ENCODE results near the gene SYT2. TPM values are rescaled to one million over a fixed set of nuclear protein-coding genes. Genes with fewer than 3 reads are reported as not detected.
"Not testable (repeated sequence)": the region's sequence is repeated elsewhere in the genome, so short reads cannot be mapped to it uniquely, and the experiment has no call there.

Gene SYT2
- total and polyA plus RNA-seq, 10 of the 15 experiments (the other 5 are each of a cell fraction or from before 2014, with no cell fraction given) = not detected

DNA sequence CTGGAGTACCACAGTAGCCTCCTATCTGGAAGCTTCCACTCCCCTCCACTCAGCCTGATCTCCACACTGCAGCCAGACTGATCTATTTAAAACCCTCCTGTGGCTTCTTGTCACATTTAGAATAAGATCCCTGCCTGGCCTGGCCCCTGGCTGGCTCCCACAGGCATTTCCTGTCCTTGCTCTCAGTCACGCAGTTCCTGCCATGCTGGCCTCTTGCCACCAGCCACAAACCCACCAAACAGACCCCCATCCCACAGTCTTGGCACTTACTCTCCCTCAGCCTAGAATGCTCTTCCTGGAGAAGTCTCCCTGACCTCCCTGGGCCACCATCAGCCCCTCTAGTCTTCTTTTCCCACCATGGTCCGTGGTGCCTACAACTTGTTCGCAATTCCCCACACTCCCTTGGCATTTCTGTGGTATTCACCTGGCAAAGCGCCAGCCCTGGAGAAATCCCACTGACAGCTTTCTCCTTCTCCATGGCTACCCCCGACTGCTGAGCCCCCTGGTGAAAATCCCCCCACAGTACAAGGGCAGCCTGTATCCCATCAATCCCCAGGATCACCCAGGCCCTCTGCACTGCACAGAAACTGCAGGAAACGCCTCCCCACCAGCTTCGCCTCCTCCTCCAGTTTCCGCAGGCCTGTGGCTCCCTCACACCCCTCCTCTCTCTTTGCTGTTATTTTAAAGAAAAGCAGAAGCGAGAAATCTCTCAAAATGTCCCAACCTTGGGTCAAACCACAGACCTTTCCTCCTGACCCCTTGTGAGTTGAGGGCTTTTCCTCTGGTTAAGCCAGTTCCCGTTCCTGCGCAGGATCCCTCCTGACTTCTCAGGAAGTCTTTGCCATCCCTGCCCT is 94.5 kb downstream of the SYT2 start (continued):
- TF ChIP-seq, protein P1, sequence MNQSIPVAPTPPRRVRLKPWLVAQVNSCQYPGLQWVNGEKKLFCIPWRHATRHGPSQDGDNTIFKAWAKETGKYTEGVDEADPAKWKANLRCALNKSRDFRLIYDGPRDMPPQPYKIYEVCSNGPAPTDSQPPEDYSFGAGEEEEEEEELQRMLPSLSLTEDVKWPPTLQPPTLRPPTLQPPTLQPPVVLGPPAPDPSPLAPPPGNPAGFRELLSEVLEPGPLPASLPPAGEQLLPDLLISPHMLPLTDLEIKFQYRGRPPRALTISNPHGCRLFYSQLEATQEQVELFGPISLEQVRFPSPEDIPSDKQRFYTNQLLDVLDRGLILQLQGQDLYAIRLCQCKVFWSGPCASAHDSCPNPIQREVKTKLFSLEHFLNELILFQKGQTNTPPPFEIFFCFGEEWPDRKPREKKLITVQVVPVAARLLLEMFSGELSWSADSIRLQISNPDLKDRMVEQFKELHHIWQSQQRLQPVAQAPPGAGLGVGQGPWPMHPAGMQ (IDR thresholded peaks at IDR 0.05; ENCODE audit: borderline replicate concordance) = no peak
- no peak for TF ChIP-seq PML (IDR thresholded peaks at IDR 0.05; ENCODE audit: low read length)
- no peak for TF ChIP-seq ASH2L (IDR thresholded peaks at IDR 0.05; ENCODE audit: borderline replicate concordance, low read depth)
- no peak for TF ChIP-seq YY1 (IDR thresholded peaks at IDR 0.05; ENCODE audit: low read depth, low read length)
- no peak for TF ChIP-seq KDM1A (IDR thresholded peaks at IDR 0.05; ENCODE audit: borderline replicate concordance)

DNA sequence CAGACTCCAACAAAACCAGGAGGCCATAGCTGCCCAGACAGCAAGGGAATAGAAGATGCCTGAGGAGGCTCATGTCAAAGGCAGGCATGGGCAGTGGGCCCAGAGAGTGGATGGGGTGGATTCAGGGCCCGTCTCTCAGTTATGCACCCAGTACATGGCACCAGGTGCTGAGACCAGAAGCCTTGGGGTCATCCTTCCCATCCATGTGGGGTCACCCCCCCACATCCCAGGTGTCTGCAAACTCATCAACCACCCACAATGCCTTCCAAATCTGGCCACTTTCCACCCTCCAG is 95.1 kb downstream of the SYT2 start:
- in situ Hi-C loops (cut with MboI); FAIRE-seq; POLR2A ChIA-PET; H3K79me2 ChIP-seq (ENCODE audit: control insufficient read depth, insufficient read depth, low read length); H3K36me3 ChIP-seq (ENCODE audit: control insufficient read depth in 2 of 2, insufficient read depth in 2 of 2, low read length in 1 of 2); H3K27ac ChIP-seq (ENCODE audit: control insufficient read depth, insufficient read depth); H2AFZ ChIP-seq (ENCODE audit: control insufficient read depth, low read depth, low read length); H3K9ac ChIP-seq (ENCODE audit: control insufficient read depth, insufficient read depth, low read length); H3K27me3 ChIP-seq (replicated peaks in 1 of 2; ENCODE audit: control insufficient read depth in 2 of 2, insufficient read depth in 2 of 2, low read length in 1 of 2); H4K20me1 ChIP-seq (ENCODE audit: control insufficient read depth, insufficient read depth); DNase-seq (ENCODE audit: low read depth, low spot score); BruUV-seq (replicated peaks); H3K4me3 ChIP-seq; H3K9me3 ChIP-seq (replicated peaks; ENCODE audit: control insufficient read depth, insufficient read depth, low read length): not testable (repeated sequence)
- RAD21 ChIA-PET (ENCODE audit: unreplicated experiment) = interaction anchor here (1.2 kb wide), 1 partner anchor 10 kb away, joined by 5 read pairs; no protein-coding TSS in a partner anchor
- Histone ChIP-seq H3K4me2 (ENCODE audit: control insufficient read depth, insufficient read depth) (peak overlapping the region; percentile 94), H3K4me1 (ENCODE audit: control insufficient read depth, insufficient read depth, low read length) (peaks cover 40% of the 10 kb centered on the region)
- CTCF ChIA-PET = interaction anchor here (1.0 to 4.2 kb wide), 3 partner anchors 8 to 14 kb away, joined by 4 to 18 read pairs (median 4); no protein-coding TSS in a partner anchor
- WGBS (ENCODE audit: insufficient coverage, insufficient replicate concordance, low lambda C conversion rate, missing lambda C conversion rate) = 54% methylated on average over 1 of the region's 1 CpG
- SMC1A ChIA-PET (ENCODE audit: uncharacterized antibody, unreplicated experiment) = interaction anchor here (0.9 to 2.7 kb wide), 4 partner anchors 25 to 68 kb away, joined by 3 to 8 read pairs (median 4); no protein-coding TSS in a partner anchor
- ATAC-seq = peak; percentile 4
- intact Hi-C loops (cut with micrococcal nuclease; ENCODE audit: unreplicated experiment) = loop anchor here (5.0 kb wide), 1 partner anchor 268 kb away; the partner anchor contains the start of gene PPP1R12B
